HepG2 (cell line): ENCODE measurements around the gene DRAM1. TPM values are rescaled to one million over a fixed set of nuclear protein-coding genes. Genes with fewer than 3 reads are reported as not detected.
A peak's percentile ranks its signal among the peaks of the same experiment; 100 is the strongest.

Experiments
- FOXJ3 ChIP-seq: sonication (generic); formaldehyde crosslinking; IDR thresholded peaks from 2 replicates; pipeline ENCODE4 v1.4.0; 2020; ENCODE audit warnings: missing genetic modification reagents, mild to moderate bottlenecking, borderline replicate concordance
- IKZF1 ChIP-seq: fragments of 450-650 bp; IDR thresholded peaks from 2 replicates; pipeline ENCODE4 v1.7.1; 2016
- JUND ChIP-seq: sonication (generic); formaldehyde crosslinking; IDR thresholded peaks from 2 replicates; pipeline ENCODE4 v1.8.0; 2022; ENCODE audit warnings: mild to moderate bottlenecking, missing genetic modification reagents
- LBX2 ChIP-seq: sonication (generic); formaldehyde crosslinking; IDR thresholded peaks from 2 replicates; pipeline ENCODE4 v1.5.0; 2020; ENCODE audit warnings: missing genetic modification reagents, mild to moderate bottlenecking, borderline replicate concordance
- ZBTB40 ChIP-seq, 2 experiments: fragments of 450-650 bp in 1 of 2; sonication (generic) in 1 of 2; formaldehyde crosslinking in 1 of 2; IDR thresholded peaks; 2 replicates each; pipeline versions ENCODE4 v1.6.1 to v1.8.0; 2016 to 2022; ENCODE audit warnings: antibody characterized with exemption in 1 of 2, mild to moderate bottlenecking in 1 of 2, missing genetic modification reagents in 1 of 2
- ZHX1 ChIP-seq: sonication (generic); formaldehyde crosslinking; IDR thresholded peaks from 2 replicates; pipeline ENCODE4 v1.8.1; 2022; ENCODE audit warnings: low read depth, mild to moderate bottlenecking, missing genetic modification reagents
- ZNF225 ChIP-seq: sonication (generic); formaldehyde crosslinking; IDR thresholded peaks from 2 replicates; pipeline ENCODE4 v1.4.0; 2020; ENCODE audit warnings: mild to moderate bottlenecking, missing genetic modification reagents
- ZNF589 ChIP-seq: sonication (generic); formaldehyde crosslinking; conservative IDR thresholded peaks from 2 replicates; pipeline ENCODE4 v1.8.0; 2022; ENCODE audit warnings: mild to moderate bottlenecking, moderate library complexity, missing genetic modification reagents
- ZNF687 ChIP-seq: sonication (generic); formaldehyde crosslinking; IDR thresholded peaks from 2 replicates; pipeline ENCODE4 v1.5.1; 2020; ENCODE audit warnings: mild to moderate bottlenecking, missing genetic modification reagents, moderate library complexity
- polyA plus RNA-seq, 8 experiments: library from polyadenylated mRNA; depleted of rRNA in 3 of 8; stranded (reverse) in 7 of 8; unstranded in 1 of 8; fragments of >200 nt; fragmentation: Illumina TruSeq in 4 of 8; extraction: Trizol in 4 of 8; gene quantifications; 2 replicates each; pipeline versions ENCODE4 v1.2.1 to v1.2.3, GENCODE V29; 2011 to 2016; ENCODE audit warnings: low read depth in 4 of 8, missing spikeins in 1 of 8, mixed read lengths in 1 of 8; ENCODE audit not compliant: insufficient read depth in 1 of 8
- total RNA-seq, 5 experiments: library from RNA; depleted of rRNA; stranded (reverse); fragments of >200 nt; fragmentation: Illumina TruSeq; extraction: Trizol; gene quantifications; 2 replicates each; pipeline ENCODE4 v1.2.3, GENCODE V29; 2016; ENCODE audit warnings: low read depth in 1 of 5

The DRAM1 gene
- total and polyA plus RNA-seq, 2 of the 13 experiments (the other 11 are each of a cell fraction or from before 2014, with no cell fraction given): 20.9 to 32.6 TPM

DNA sequence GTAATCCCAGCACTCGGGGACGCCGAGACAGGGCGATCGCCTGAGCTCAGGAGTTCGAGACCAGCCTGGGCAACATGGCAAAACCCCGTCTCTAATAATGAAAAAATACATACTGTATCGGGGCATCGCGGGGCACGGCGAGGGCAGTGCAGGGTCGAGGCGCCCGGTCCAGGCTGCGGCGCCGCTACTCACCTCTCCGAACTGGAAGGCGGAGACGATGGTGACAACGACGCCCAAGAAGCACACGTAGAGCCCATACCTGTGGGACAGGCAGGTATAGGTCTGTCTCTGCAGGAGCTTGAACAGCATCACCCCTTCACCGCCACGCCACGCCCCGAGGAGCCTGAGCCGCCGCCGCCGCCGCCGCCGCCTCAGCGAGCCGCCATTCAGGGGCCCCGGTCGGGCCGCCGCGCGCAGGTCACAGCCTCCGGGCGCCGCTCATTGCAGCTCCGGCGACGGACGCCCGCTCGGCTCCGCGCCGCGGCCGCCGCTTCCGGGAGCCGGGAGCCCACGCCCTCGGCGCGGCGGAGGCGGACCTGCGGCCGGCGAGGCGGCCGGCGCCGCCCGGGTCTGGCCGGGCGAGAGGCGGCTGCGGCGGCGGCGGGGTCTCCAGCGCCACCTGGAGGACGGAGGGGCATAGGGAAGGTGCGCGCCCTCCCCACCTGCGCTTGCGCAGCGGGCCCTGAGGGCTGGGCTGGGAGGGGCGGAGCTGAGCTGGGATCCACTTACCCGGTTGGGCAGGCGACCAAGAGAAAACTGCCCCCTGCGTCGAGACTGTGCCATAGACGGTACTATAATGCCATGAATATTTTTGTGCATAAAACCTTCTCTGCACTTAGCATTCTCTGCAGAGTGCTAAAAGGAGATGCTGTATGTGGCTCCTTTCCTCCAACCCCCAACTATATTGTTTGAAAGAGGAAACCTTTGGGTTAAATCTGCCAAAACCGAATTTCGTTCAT, 46.7 kb upstream of the DRAM1 start, which contains the start of gene GNPTAB (continued):
- TF ChIP-seq ZBTB40 (IDR thresholded peaks at IDR 0.05) (no peak), ZBTB40 (CRISPR knock-in tag; IDR thresholded peaks at IDR 0.05) (0 out of 2 replicates have a peak, but pooled peaks have one; percentile 17), JUND (CRISPR knock-in tag) (no peak), ZNF225 (no peak), IKZF1 (no peak), ZHX1 (CRISPR knock-in tag) (no peak), FOXJ3 (CRISPR knock-in tag) (no peak), ZNF589 (CRISPR knock-in tag) (no peak), ZNF687 (peak; percentile 59), LBX2 (no peak)
